ENCODE measurements around the gene CDK18. TPM values are rescaled to one million over a fixed set of nuclear protein-coding genes. Genes with fewer than 3 reads are reported as not detected.

Gene CDK18
- total RNA-seq, 1 donor from 2014 or later = 23.9 TPM

DNA sequence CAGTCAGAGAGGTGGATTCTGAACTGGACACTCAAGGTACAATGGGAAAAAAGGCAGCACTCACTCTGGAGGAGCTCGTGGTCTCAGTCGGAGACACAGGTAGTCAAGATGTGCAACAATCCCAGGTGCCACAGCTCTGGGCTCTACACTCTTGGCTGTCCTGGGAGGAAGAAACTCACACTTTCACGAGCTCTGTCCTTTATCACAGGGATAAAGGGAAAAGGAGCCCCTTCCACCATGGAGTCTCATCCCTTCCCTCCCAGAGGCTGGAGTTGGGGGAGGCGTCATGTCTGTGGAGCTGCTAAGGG lies 20.3 kb downstream of the CDK18 start:
- no peak overlapping the region for H3K4me3 Mint-ChIP-seq (ENCODE audit: low read depth)
- H3K27me3 Mint-ChIP-seq = peaks cover 8% of the 10 kb centered on the region
- no peaks in the 10 kb centered on the region for H3K4me1 Mint-ChIP-seq (ENCODE audit: low read depth)
- H3K36me3 Mint-ChIP-seq (ENCODE audit: insufficient read depth) = no peaks in the 10 kb centered on the region
- H3K27ac Mint-ChIP-seq = no peak overlapping the region
- DNase-seq (ENCODE audit: low spot score, unreplicated experiment) = no peak
- TF ChIP-seq, protein P1, sequence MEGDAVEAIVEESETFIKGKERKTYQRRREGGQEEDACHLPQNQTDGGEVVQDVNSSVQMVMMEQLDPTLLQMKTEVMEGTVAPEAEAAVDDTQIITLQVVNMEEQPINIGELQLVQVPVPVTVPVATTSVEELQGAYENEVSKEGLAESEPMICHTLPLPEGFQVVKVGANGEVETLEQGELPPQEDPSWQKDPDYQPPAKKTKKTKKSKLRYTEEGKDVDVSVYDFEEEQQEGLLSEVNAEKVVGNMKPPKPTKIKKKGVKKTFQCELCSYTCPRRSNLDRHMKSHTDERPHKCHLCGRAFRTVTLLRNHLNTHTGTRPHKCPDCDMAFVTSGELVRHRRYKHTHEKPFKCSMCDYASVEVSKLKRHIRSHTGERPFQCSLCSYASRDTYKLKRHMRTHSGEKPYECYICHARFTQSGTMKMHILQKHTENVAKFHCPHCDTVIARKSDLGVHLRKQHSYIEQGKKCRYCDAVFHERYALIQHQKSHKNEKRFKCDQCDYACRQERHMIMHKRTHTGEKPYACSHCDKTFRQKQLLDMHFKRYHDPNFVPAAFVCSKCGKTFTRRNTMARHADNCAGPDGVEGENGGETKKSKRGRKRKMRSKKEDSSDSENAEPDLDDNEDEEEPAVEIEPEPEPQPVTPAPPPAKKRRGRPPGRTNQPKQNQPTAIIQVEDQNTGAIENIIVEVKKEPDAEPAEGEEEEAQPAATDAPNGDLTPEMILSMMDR (IDR thresholded peaks at IDR 0.05; ENCODE audit: unreplicated experiment) = no peak
- no peaks in the 10 kb centered on the region for H3K9me3 Mint-ChIP-seq (ENCODE audit: low read depth)

DNA sequence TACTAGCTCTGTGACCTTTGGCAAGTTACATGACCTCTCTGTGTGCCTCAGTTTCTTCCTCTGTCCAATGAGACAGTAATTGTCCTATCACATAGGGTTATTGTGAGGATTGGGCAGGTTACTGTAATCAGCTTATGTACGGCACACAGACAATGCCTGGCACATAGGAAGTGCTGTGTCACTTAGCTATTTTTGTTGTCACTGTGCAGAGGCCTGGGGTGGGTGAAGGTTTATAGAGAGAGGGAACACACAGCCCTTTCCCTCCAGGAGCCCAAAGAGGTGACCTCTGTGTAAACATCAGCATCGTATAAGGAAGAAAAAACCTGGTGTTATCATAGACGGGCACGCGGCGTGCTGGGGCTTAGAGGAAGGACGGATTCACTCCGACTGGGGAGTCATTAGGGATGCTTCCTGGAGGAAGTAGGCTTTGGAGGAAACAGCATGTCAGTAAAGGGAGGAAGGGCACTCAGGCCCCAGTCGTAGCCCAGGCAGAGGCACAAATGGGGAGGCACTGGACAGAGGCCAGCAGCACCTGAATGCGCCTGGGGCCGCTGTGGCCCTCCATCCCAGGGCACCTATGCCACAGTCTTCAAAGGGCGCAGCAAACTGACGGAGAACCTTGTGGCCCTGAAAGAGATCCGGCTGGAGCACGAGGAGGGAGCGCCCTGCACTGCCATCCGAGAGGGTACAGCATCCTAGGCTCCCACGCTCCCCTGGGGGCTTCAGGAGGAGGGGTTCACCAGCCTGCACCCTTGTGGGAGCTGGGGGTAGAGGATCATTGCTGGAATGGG lies 21.2 kb downstream of the CDK18 start:
- H3K27ac Mint-ChIP-seq = no peak overlapping the region
- TF ChIP-seq, protein P1 (IDR thresholded peaks at IDR 0.05; ENCODE audit: unreplicated experiment) = no peak
- H3K36me3 Mint-ChIP-seq (ENCODE audit: insufficient read depth) = no peaks in the 10 kb centered on the region

DNA sequence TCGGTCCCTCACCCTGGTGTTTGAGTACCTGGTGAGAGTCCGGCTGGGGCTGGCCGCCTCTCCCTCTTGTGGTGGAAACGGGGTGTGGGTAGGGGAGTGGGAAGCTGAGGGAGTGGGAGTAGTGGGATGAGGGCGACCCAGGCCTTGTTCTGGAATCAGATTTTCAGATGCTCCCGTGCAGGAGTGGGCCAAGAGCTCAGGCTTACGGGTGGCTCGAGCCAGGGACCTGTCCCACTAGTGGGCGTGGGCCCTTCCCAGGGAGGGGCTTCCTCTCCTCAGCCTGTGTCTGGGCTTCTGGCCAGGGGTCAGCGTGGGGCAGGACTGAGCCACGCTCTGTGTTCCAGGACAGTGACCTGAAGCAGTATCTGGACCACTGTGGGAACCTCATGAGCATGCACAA lies 22.0 kb downstream of the CDK18 start:
- Mint-ChIP-seq H3K36me3 (ENCODE audit: insufficient read depth) (no peaks in the 10 kb centered on the region), H3K4me1 (ENCODE audit: low read depth) (no peaks in the 10 kb centered on the region), H3K4me3 (ENCODE audit: low read depth) (no peak overlapping the region), H3K27ac (no peak overlapping the region), H3K9me3 (ENCODE audit: low read depth) (no peaks in the 10 kb centered on the region), H3K27me3 (peaks cover 12% of the 10 kb centered on the region)
- TF ChIP-seq, protein P1 (IDR thresholded peaks at IDR 0.05; ENCODE audit: unreplicated experiment) = no peak
- DNase-seq (ENCODE audit: low spot score, unreplicated experiment) = no peak

More for the DNA sequence above, 21.2 kb downstream of the CDK18 start:
- no peaks in the 10 kb centered on the region for H3K9me3 Mint-ChIP-seq (ENCODE audit: low read depth)
- no peaks in the 10 kb centered on the region for H3K4me1 Mint-ChIP-seq (ENCODE audit: low read depth)
- H3K4me3 Mint-ChIP-seq (ENCODE audit: low read depth) = no peak overlapping the region
- H3K27me3 Mint-ChIP-seq = peaks cover 12% of the 10 kb centered on the region
- no peak for DNase-seq (ENCODE audit: low spot score, unreplicated experiment)

DNA sequence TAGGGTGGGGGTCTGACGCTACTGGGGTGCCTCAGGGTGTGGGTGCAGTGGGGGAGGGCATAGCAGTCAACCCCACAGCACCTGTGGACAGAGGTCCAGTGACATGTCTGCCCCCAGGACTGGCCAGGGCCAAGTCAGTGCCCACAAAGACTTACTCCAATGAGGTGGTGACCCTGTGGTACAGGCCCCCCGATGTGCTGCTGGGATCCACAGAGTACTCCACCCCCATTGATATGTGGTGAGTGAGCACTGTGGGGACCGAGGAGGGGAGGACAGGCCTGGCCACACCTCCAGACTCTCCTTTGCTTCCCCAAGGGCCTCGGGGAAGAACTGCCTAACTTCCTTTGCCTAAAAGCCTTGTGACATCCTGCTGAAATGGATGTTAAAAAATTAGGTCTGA lies 23.5 kb downstream of the CDK18 start:
- Mint-ChIP-seq H3K36me3 (ENCODE audit: insufficient read depth) (no peaks in the 10 kb centered on the region), H3K9me3 (ENCODE audit: low read depth) (no peaks in the 10 kb centered on the region), H3K4me1 (ENCODE audit: low read depth) (no peaks in the 10 kb centered on the region), H3K4me3 (ENCODE audit: low read depth) (no peak overlapping the region), H3K27me3 (peaks cover 12% of the 10 kb centered on the region), H3K27ac (no peak overlapping the region)
- DNase-seq (ENCODE audit: low spot score, unreplicated experiment) = no peak
- TF ChIP-seq, protein P1 (IDR thresholded peaks at IDR 0.05; ENCODE audit: unreplicated experiment) = no peak

DNA sequence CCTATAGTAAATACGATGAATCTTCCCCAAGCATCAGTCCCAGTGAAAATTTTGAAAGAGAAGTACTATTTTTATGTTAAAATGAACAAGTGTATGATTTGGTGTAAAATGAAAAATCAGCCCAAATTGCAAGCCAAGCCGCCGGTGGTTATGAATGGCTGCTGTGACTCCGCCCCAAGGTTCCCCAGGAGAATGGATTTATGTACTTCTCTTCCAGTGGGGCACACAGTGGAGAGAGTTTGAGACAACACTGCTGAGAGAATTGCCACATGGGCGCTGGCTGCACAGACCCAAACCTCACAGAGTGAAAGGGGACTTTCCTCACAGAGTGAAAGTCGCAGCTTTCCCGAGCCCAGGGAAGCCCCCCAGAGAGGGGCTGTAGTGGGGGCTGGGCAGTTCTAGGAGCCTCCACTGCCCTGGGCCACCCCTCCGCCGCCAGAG lies 24.0 kb downstream of the CDK18 start:
- Mint-ChIP-seq H3K4me1 (ENCODE audit: low read depth) (no peaks in the 10 kb centered on the region), H3K27ac (no peak overlapping the region), H3K9me3 (ENCODE audit: low read depth) (no peaks in the 10 kb centered on the region), H3K4me3 (ENCODE audit: low read depth) (no peak overlapping the region), H3K36me3 (ENCODE audit: insufficient read depth) (no peaks in the 10 kb centered on the region), H3K27me3 (peaks cover 12% of the 10 kb centered on the region)
- no peak for DNase-seq (ENCODE audit: low spot score, unreplicated experiment)
- TF ChIP-seq, protein P1 (IDR thresholded peaks at IDR 0.05; ENCODE audit: unreplicated experiment) = no peak

Measured in progenitor cell of endocrine pancreas (in vitro differentiated cells).